DMS 273 (cell line): Measurements from ENCODE around the gene AGTR1.
A peak's percentile ranks its signal among the peaks of the same experiment; 100 is the strongest.
"Not testable (repeated sequence)": the region's sequence is repeated elsewhere in the genome, so short reads cannot be mapped to it uniquely, and the experiment has no call there.

Experiments
- DNase-seq: peaks from one replicate; lab custom pipeline; 2025; ENCODE audit not compliant: unreplicated experiment; lab: John Stamatoyannopoulos, UW

The AGTR1 gene

DNA sequence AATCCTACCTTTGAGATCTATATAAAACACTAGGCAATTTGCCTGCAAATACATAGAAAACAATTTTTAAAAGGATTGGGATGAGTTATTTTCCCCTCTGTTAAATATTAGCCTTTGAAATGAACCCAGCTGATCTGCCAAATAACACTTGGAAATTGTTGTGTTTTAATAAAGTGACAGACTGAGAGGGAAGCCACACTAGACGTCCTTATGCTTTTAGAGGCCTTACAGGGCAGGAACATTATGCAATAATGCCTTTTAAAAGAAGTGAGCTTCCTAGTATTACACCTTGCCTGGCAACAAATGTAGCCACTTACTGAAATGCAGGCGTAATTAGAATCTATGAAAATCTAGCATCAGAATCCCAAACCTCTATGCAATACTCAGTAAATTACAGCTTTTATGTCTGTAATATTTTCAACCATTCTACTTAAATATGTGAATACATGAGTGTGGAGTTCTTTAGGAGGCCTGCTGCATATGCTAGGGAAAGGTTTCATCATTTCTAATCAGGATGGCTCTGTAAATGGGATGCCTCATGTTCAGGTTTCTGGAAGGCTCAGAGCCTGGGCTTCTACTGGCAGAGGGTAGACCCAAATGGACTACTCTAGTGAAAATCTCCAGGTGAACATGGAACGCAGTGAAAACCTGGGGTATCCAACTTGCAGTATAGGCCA is 20.3 kb downstream of the AGTR1 start:
- DNase-seq: no peak

DNA sequence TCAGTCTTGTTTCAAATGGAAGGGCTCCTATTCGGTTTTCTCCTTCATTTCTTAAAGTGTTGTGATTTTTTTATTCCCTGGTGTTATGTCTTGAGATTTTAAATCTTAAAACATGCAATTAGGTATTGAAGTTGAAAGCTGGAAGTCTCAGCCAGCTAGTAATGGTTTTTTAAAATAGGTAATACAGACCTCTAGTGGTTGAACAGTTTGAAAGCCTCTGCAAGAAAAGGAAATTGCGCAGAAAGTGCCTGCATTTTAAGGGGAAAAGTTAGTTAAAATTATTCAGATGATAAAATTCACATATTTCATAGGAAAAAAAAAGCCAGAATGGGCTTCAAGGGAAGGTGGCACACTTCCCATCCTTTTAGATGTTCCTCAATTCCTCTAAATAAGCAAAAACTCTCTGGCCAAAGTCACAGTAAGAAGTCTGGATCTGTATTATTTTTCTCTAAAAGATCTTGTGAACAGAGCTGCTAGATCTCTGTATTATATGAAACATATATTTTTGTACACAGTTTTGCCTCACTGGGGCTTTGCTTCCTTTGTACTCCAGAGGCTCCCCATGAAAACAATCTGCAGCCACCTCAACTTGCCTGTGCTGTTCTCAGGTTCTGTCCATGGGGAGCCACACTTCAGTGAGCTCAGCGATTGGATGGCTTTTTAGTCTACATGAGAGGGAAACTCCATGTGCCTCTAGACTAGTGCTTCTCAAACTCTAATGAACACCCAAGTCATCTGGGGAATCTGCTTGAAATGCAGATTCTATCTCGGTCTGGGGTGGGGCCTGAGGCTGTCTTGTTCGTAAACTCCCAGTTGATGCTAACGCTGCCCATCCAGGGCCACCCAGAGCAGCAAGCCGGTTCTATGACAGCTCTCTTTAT is 21.5 kb downstream of the AGTR1 start:
- DNase-seq: peak; percentile 34

DNA sequence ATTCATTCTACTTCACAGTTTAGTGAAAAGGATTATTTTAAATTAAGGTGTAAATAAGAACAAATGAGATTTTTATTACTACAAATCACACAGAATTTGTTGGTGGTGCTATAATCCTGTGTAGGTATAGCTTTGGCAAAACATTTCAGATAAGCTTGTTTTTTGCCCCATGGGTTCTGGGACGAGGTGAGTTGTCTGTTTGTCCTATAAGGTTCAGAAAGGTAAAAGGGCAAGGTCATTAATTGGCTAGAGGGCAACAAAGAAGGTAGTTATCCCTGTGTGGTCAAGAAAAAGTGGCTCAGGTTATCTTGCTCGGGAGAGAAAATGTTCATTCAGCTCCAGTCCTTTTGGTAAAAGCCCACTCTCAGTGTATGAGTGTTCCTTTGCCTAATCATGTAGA is 23.2 kb downstream of the AGTR1 start:
- no peak for DNase-seq

DNA sequence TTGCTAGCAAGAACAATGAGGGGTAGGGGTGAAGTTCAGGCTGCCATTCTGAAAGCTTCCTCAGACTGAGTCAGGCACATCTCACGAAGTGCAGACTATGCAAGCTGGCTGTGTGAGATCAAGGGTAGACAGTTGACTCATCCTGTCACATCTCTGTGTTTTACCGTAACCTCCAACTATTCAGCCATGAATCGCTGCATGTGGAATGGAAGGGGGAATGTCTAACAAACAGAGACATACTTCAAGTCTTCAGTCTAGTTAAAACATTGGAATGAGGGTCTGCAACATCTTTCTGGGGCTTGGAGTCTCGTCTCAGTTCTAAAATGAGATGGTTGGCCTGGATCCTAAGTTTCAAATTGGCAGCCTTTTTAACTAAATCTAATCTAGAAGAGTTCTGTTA is 25.9 kb downstream of the AGTR1 start:
- DNase-seq: no peak

DNA sequence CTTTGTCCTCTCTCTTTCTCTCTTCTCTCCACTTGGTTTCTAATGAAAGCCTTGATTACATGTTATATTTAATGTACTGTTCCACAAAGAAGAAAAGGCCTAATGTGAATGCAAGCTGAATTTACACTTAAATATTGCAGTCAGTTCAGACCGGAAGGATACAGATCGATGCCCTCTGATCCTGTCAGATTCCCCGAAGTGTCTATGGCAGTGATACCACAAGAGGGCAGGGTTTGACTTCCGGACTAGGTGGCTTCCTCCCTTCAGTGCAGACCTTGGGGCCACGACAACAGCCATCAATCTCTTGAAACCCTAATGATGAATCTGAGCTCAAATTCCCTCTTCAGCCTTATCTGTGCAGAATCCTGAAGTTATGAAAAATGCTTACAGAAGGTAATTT is 29.5 kb downstream of the AGTR1 start:
- DNase-seq: peak; percentile 85

DNA sequence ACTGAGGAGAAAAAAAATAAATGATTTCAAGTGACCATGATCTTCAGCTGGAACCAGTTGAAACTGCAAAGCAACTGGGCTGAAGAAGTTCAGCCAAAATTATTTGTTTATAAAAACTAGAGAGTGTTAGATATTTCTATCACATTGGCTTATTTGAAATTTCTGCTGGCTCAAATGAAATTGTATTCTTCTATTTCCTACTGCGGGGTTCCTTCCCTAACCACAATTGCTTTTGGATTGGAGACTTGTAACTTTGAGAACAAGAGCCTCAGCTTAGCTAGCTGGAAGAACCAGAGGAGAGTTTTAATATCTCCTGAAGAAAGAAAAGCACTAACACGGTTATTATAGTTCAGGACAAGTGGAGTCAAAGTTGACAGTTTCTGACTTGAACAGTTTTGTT is 31.1 kb downstream of the AGTR1 start:
- no peak for DNase-seq

DNA sequence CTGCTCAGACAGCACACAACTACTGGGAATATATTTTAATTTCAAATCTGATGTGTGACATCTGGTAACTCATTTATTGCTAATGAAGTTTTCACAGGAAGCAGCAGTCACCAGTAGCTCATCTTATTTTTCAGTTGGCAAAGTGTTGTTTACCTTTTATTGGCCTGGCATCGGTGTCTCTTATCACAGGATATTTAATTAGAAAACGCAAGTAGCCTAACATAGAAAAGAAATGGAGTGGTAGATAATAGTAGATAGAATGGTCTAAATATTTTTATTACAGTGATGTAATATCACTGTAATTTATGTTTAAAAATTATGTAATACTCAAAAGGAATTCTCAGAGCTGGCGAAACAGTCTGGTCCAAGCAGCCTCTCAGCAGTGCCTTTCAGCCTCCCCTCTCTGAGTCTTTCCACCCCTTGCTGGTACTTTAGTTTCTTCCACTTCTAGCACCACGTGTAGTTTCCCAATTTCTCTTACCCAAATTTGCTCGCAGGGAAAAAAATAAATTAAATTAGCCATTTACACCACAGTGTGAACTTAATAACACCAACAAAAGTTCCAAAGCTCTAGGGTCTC is 31.9 kb downstream of the AGTR1 start:
- DNase-seq: no peak

DNA sequence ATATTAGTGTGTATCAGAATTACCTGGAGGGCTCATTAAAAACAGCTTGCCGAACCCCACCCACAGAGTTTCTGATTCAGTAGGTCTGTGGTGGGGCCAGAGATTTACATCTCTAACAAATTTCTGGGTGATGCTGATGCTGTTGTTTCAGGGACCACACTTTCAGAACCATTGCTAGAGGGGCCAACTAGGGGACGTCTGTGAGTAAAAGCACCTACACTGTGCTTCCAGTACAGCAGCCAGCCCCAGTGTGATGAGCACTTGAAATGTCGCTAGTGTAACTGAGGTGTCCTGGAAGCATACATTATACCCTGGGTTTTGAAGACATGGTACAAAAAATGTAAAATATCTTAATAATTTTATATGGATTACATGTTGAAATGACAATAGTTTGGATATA is 33.0 kb downstream of the AGTR1 start:
- no peak for DNase-seq

DNA sequence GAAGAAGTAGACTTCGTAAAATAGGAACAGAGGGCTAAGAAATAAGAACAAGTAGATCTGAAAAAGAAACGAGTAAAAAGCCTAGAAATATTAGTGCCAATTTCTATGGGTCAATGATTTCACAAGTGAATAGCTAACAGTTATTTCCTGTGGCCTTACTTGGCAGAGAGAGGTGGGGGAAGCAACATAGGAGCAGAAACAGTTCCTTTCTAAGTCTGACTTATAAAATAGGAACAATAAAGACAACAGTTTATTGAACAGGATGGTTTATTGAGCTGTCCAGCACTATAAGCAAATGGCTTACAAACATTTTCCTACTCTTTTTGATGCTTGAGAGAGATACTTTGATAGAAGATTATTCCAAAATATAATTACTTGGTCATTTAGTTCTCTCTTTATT is 37.9 kb downstream of the AGTR1 start:
- no peak for DNase-seq

DNA sequence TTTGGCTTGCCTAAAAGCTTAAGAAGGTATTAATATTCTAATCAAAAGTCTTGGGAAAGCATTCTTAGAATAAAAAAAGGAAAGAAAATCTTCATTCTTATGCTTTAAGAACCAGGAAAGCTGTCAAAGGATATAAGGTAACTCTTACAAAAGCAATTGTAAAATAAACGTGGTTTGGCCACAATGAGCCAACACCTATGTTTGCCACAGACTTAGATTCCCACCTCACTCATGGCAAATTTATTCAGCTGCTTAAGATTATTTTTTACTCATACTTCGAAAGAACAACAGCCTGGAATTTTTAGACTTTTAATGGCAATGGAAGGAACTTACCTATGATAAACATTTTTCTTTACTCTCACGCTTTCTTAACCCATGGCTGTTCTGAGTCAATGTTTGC is 38.4 kb downstream of the AGTR1 start:
- no peak for DNase-seq

DNA sequence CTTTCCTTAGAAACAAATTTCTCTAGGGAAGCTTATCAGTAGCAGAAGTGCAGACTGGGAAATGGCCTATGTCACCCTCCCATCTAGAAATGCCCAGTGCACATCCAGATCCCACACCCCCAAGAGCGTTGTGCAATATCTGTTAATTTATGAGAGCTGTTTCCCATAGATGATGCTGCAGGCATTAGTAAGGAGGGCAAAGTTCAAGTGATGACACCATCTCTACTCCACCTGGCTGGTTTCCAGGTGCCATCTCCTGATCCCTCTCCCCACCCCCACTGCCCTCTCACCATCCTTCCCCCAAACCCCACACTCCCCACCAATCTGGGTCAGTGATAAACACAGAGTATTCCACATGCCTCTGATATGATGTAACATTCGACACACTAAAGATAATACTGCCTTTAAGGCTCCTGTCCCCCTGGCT is 39.4 kb downstream of the AGTR1 start:
- DNase-seq: no peak

DNA sequence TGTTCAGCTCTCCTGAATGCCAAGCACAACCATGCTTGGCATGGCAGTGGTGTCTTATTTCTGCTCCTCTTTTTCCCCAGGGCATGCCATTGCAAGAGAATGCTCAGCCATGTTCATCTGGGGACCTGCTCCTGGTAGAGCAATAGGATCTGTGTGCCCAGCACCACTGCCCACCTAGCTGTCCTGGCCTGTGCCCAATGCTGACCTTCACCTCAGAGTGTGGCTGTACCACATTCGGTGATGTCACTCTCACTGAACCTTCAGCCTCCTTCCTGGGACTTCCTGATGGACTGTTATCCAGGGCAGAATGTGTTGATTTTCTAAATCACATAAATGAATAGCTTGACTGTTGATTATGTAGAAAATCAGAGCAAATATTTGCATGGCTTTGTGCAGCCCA is 42.0 kb downstream of the AGTR1 start:
- DNase-seq: no peak

DNA sequence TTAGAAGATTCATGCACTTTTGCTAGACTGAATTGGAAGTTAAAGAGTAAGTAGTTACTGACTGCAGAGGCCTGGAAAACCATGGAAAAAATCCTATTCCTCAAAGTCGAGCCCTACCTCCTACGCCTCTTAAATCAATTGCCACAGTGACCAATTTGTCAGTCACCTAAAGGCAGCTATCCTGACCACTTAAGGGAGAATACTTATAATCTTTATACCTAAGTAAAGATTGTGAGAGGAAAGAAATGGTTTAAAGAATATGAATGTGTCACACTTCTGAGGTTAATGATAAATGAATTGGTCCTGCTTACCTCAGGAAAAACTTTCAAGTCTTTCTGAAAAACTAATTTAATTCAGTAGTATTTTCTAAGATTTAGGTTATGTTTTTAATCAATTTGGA is 42.6 kb downstream of the AGTR1 start:
- no peak for DNase-seq

DNA sequence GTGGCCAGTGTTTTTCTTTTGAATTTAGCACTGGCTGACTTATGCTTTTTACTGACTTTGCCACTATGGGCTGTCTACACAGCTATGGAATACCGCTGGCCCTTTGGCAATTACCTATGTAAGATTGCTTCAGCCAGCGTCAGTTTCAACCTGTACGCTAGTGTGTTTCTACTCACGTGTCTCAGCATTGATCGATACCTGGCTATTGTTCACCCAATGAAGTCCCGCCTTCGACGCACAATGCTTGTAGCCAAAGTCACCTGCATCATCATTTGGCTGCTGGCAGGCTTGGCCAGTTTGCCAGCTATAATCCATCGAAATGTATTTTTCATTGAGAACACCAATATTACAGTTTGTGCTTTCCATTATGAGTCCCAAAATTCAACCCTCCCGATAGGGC is 43.5 kb downstream of the AGTR1 start:
- no peak for DNase-seq

DNA sequence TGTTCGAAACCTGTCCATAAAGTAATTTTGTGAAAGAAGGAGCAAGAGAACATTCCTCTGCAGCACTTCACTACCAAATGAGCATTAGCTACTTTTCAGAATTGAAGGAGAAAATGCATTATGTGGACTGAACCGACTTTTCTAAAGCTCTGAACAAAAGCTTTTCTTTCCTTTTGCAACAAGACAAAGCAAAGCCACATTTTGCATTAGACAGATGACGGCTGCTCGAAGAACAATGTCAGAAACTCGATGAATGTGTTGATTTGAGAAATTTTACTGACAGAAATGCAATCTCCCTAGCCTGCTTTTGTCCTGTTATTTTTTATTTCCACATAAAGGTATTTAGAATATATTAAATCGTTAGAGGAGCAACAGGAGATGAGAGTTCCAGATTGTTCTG is 44.4 kb downstream of the AGTR1 start:
- no peak for DNase-seq

DNA sequence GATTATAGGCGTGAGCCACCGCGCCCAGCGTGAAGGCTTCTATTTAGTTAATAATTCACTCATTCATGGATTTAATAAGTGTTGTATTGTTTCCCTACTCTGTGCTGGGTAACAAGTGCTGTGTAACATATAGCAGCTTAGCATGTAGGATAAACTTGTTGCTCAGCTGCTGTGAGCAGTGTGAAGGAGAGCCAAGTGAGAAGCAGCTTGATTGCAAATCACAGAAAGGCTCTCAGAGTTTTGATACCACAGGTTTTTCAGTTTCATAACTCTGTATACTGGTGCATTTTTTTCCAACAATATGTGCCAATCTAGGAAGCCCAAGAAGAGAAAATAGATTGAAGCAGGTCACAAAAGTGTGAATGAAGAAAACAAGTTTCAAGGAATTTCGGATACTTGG is 48.4 kb downstream of the AGTR1 start:
- no peak for DNase-seq

DNA sequence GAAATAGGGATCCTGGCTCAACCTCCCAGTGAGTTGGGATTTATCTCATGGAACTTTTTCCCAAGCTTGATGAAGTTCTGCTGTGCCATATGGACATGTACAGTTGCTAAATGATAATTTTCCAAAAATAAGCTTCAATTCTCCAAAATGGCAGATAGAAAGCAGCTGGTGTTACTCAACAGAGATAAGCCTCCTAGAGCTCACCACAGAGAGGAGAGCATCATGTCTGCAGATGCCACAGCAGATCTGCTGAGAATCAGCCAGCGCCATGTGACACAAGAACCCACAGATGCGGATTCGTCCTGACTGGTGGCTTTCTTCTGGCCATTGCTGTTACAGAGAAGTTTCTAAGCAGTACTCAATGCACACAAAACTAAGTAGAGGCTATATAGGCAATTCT is 50.6 kb downstream of the AGTR1 start:
- DNase-seq: peak; percentile 37

DNA sequence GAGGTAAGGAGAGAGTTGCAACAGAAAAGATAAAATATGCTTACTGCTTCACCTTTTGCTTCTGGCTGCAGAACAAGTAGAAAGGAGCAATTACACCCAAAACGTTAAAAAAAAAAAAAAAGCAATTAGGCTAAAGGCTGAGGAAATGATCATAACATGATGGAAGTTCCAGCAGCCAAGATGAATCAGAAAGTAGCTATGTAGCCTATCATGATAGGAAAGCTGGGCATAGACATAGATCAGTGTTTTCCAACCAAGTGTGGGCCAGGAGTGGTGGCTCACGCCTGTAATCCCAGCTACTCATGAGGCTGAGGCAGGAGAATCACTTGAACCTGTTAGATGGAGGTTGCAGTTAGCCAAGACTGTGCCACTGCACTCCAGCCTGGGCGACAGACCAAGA is 52.6 kb downstream of the AGTR1 start:
- DNase-seq: no peak

DNA sequence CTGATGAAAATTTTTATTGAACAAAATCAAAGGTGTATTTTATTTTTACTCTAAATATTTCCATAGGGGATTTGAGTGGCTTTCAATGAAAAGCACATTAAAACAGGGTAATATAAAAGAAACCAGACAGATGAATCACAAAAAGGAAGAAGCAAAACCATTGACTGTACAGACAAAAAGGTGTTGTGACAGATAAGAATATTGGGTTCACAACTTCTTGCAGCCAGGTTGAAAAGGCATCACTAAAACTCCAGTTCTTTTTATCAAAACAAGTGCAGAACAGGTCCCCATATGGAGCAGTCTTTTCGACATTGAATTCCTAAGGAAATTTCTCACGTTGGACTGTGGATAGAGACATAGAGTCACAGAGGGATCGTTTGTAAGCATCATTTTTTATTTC is 53.8 kb downstream of the AGTR1 start:
- no peak for DNase-seq

DNA sequence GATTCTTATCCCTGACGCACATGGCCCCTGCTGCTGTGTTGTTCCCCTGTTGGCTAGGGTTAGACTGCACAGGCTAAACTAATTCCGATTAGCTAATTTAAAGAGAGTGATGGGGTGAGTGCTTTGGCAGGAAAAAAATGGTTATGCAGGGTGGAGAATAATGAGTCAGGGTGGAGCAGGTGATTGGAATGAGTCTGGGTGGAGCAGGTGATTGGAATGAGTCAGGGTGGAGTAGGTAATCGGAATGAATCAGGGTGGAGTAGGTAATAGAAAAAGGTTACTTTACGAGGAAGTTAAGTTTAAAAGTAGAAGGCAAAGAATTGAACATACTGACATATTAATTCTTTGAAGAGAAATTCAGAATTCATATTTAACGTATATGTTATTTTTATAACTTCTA is 55.7 kb downstream of the AGTR1 start:
- not testable (repeated sequence) for DNase-seq

DNA sequence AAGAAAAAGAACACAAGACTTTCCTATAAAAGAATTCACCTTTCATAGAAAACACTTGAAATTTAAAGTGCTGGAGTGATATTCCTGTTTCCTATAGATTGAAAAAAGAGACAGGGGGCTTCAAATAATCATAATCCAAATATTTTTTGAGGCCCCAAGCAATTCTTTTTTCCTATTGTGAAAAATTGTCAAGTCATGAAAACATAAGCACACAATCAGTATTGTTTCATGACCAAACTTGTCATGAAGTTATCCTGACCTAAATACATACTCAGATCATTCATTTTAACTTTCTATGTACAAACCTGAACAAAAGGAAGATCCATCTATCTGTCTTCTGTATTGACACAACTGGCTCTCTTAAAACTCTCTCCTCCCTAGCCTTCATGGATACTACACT is 57.9 kb downstream of the AGTR1 start:
- no peak for DNase-seq

DNA sequence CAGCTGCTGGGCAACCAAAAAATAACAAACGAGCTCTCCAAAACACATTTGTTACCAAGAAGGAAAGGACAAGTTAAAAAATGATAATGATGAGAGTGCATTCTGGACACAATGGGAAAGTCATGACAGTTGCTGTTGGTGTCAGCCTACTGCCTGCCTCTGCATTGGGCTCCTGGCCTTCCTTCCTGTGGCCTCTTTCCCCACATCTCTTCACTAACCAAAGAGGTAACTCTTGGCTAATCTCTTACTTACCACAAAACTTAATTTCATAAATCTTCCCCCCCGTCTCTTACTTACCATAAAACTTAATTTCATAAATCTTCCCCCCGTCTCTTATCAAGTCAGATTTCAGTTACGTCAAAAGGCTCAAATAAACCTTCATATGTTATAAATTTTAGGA is 58.6 kb downstream of the AGTR1 start:
- no peak for DNase-seq
